ENCODE results near the gene LIN37. TPM values are rescaled to one million over a fixed set of nuclear protein-coding genes. Genes with fewer than 3 reads are reported as not detected.
A peak's percentile ranks its signal among the peaks of the same experiment; 100 is the strongest.

Gene LIN37
- total and polyA plus RNA-seq, 7 donors: 3.1 to 26.8 (median 14.5) TPM

- Histone ChIP-seq H3K27me3 (ENCODE audit: insufficient read depth in 3 of 3, low read length in 2 of 3) (no peaks in the 10 kb centered on the region), H3K9me3 (no peaks in the 10 kb centered on the region), H3K4me3 (no peak overlapping the region), H3K4me1 (no peaks in the 10 kb centered on the region), H3K27ac (no peak overlapping the region), H3K36me3 (ENCODE audit: insufficient read depth in 1 of 2, low read depth in 1 of 2) (peaks cover 19 to 99% of the 10 kb centered on the region in 2 donors)
- DNase-seq (no peak), ATAC-seq (no peak)
- WGBS, 3 donors: 90 to 94% (median 93%) methylated on average over 19 of the region's 19 CpGs
- intact Hi-C loops (cut with DNase I): no loop called here
- TF ChIP-seq CTCF (IDR thresholded peaks at IDR 0.05): no peak
These were observed 20.2 kb upstream of the LIN37 start for GRCh38 chr19:35727956-35728706.

- TF ChIP-seq CTCF (IDR thresholded peaks at IDR 0.05): no peak
- no peaks in the 10 kb centered on the region for H3K4me1 ChIP-seq
- intact Hi-C loops (cut with DNase I): no loop called here
- ATAC-seq: no peak
- H3K9me3 ChIP-seq: no peaks in the 10 kb centered on the region
- H3K36me3 ChIP-seq (ENCODE audit: insufficient read depth in 1 of 2, low read depth in 1 of 2): peaks cover 19 to 99% of the 10 kb centered on the region in 2 donors
- H3K27me3 ChIP-seq (ENCODE audit: insufficient read depth in 3 of 3, low read length in 2 of 3): no peaks in the 10 kb centered on the region
- 85 to 88% (median 87%) methylated on average over 18 of the region's 18 CpGs for WGBS, 3 donors
- H3K4me3 ChIP-seq: no peak overlapping the region
- peak in 1 of 2 donors; percentile 40 for DNase-seq
- no peak overlapping the region for H3K27ac ChIP-seq
These were observed 19.4 kb upstream of the LIN37 start for GRCh38 chr19:35729021-35729420.

GRCh38 chr19:35729763-35730162, 18.6 kb upstream of the LIN37 start:
- Histone ChIP-seq H3K27ac (no peak overlapping the region), H3K27me3 (ENCODE audit: insufficient read depth in 3 of 3, low read length in 2 of 3) (no peaks in the 10 kb centered on the region), H3K9me3 (no peaks in the 10 kb centered on the region), H3K36me3 (ENCODE audit: insufficient read depth in 1 of 2, low read depth in 1 of 2) (peaks cover 16 to 99% of the 10 kb centered on the region in 2 donors), H3K4me1 (no peaks in the 10 kb centered on the region), H3K4me3 (no peak overlapping the region)
- TF ChIP-seq CTCF (IDR thresholded peaks at IDR 0.05): no peak
- ATAC-seq (no peak), DNase-seq (peak in 1 of 2 donors; percentile 47)
- WGBS, 3 donors: 91 to 95% (median 92%) methylated on average over 11 of the region's 11 CpGs
- intact Hi-C loops (cut with DNase I): no loop called here

- WGBS, 3 donors: 92 to 95% (median 94%) methylated on average over 18 of the region's 18 CpGs
- intact Hi-C loops (cut with DNase I): no loop called here
These were observed 18.1 kb upstream of the LIN37 start for GRCh38 chr19:35730326-35730725.

More at GRCh38 chr19:35730326-35730725, 18.1 kb upstream of the LIN37 start:
- Histone ChIP-seq H3K4me1 (no peaks in the 10 kb centered on the region), H3K4me3 (no peak overlapping the region), H3K9me3 (no peaks in the 10 kb centered on the region), H3K27me3 (ENCODE audit: insufficient read depth in 3 of 3, low read length in 2 of 3) (no peaks in the 10 kb centered on the region), H3K36me3 (ENCODE audit: insufficient read depth in 1 of 2, low read depth in 1 of 2) (peaks cover 16 to 99% of the 10 kb centered on the region in 2 donors), H3K27ac (no peak overlapping the region)
- no peak for ATAC-seq
- no peak for TF ChIP-seq CTCF (IDR thresholded peaks at IDR 0.05)
- DNase-seq: peak in 1 of 2 donors; percentile 50

Data from psoas muscle (tissue), 8 donors.